ENCODE measurements around the gene ZMYM4.

The ZMYM4 gene

DNA sequence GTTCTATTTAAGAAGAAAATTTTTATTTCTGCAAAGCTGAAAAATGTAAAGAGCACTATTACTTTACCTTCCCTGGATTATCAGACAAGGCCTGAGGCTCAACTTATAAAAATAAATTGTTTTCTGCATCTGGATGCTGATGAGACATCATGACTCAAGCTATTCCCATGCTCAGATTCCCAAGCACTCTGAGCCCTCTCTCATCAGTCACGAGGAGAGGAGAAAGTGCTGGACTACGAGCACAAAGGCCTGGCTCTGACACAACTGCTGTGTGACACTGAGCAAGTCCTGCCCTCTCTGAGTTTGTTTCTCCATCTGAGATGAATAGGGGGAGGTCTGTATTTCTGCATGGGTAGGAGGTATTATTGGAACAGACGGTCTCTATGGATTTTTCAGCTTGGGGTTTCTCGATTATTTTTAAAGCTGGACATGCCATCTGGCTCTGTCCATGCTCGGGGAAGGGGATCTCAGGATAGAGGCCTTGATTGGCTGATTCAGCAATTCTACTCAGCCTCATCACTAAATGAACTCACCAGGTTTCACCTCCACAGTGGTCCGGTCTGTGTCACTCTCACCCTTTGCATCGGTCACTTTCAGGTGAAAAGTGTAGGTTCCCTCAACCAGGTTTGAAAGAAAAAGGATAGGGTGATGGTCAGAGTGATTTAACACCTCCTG lies 181.0 kb downstream of the ZMYM4 start:
- H3K4me3 ChIP-seq, result no peak overlapping the region
- TF ChIP-seq FOXP2 (optimal IDR thresholded peaks at IDR 0.05; ENCODE audit: control extremely low read depth, extremely low read length, insufficient read depth) (no peak), EZH2 (IDR thresholded peaks at IDR 0.05) (no peak), POLR2AphosphoS5 (IDR thresholded peaks at IDR 0.05; ENCODE audit: borderline replicate concordance, low read depth, low read length) (no peak)
- H3K27ac ChIP-seq, result no peak overlapping the region
- H3K36me3 ChIP-seq (ENCODE audit: insufficient read depth, low read length), result peaks cover 7% of the 10 kb centered on the region; the same call in 1 of the 2 replicates
- no peak overlapping the region for H3K9ac ChIP-seq (ENCODE audit: insufficient read length)
- DNase-seq (ENCODE audit: low read depth, low spot score), result no peak
- H3K9me3 ChIP-seq (ENCODE audit: low read depth, low read length), result no peaks in the 10 kb centered on the region

DNA sequence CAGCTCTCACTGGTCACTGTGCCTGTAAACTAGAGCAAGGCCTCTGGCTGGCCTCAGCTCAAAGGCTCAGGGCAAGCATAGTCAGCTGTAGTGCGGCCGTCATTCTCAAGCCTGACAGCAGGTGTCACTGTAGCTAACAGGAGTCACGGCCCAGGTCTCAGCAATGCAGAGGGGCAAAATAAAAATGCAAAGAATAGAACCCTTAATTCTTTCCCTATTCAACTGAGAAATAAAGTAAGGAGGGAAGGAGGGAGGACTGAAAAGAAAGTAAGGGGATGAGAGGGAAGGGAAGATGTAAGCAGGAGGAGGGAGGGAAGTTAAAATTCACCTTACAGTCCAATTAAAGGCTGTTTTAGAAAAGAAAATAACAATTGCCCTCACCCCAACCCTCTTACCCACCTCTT lies 182.6 kb downstream of the ZMYM4 start:
- Histone ChIP-seq H3K9me3 (ENCODE audit: low read depth, low read length) (no peaks in the 10 kb centered on the region), H3K9ac (ENCODE audit: insufficient read length) (no peak overlapping the region), H3K4me3 (no peak overlapping the region; the same call in 1 of the 2 replicates), H3K27ac (peak overlapping the region; percentile 94), H3K36me3 (ENCODE audit: insufficient read depth, low read length) (peaks cover 7% of the 10 kb centered on the region; the same call in 1 of the 2 replicates)
- DNase-seq (ENCODE audit: low read depth, low spot score), result no peak
- no peak for TF ChIP-seq EZH2 (IDR thresholded peaks at IDR 0.05)
- TF ChIP-seq POLR2AphosphoS5 (IDR thresholded peaks at IDR 0.05; ENCODE audit: borderline replicate concordance, low read depth, low read length), result no peak
- no peak for TF ChIP-seq FOXP2 (optimal IDR thresholded peaks at IDR 0.05; ENCODE audit: control extremely low read depth, extremely low read length, insufficient read depth)

DNA sequence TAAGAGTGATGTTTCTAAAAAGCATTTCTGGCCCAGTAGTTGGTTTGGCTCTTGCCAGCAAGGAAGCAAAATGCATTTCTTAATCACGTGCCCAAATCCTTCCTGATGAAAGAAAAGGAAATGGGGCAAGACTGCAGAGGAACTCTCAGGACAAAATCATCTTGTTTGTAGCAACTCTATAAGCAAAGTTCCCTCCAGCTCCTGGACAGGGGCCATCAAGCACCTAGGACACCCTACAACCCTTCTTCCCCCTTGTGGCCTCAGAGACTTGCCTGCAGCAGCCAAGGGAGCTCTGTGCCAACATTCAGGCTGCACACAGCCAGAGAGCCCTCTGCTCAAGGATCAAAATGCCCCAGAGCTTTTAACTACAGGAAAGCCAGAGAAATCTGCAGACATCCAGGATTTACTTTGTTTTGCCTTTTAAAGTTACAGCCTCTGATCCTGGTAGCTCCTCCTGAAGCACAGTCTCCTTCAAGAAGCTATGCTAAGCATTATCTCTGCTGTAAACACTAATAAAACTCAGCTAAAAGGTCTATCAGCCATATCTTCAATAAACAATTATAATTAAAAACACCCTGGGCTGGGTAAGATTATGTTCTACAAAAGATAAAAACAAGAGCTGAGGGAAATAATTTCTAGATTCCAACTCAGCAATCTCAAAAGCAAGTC lies 183.7 kb downstream of the ZMYM4 start:
- H3K9me3 ChIP-seq (ENCODE audit: low read depth, low read length), result no peaks in the 10 kb centered on the region
- H3K9ac ChIP-seq (ENCODE audit: insufficient read length), result peak overlapping the region; percentile 4
- DNase-seq (ENCODE audit: low read depth, low spot score), result peak; percentile 58
- peaks cover 7% of the 10 kb centered on the region; the same call in 1 of the 2 replicates for H3K36me3 ChIP-seq (ENCODE audit: insufficient read depth, low read length)
- TF ChIP-seq POLR2AphosphoS5 (IDR thresholded peaks at IDR 0.05; ENCODE audit: borderline replicate concordance, low read depth, low read length), result no peak
- no peak for TF ChIP-seq FOXP2 (optimal IDR thresholded peaks at IDR 0.05; ENCODE audit: control extremely low read depth, extremely low read length, insufficient read depth)
- TF ChIP-seq EZH2 (IDR thresholded peaks at IDR 0.05), result no peak
- peak overlapping the region; percentile 42 for H3K4me3 ChIP-seq
- peak overlapping the region; percentile 94 for H3K27ac ChIP-seq

DNA sequence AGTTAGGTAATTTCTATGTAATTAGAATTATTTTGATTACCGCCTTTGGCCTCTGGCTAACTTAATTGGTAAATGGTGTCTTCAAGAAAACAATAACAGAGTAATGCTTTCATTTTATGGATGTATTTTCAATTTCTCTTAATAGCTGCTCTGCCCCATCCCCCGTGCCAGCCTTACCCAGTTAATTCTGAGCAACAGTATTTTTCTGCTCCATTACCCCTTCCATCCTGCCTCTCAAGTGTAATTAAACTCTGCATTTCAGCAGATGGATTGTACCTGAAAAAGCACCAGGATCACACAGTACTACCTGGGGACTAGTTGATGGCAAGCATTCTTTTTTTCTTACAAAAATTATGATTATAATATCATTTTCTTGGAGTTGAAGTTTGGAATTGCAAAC lies 184.5 kb downstream of the ZMYM4 start:
- peaks cover 7% of the 10 kb centered on the region; the same call in 1 of the 2 replicates for H3K36me3 ChIP-seq (ENCODE audit: insufficient read depth, low read length)
- no peak for DNase-seq (ENCODE audit: low read depth, low spot score)
- no peaks in the 10 kb centered on the region for H3K9me3 ChIP-seq (ENCODE audit: low read depth, low read length)
- TF ChIP-seq EZH2 (IDR thresholded peaks at IDR 0.05) (no peak), FOXP2 (optimal IDR thresholded peaks at IDR 0.05; ENCODE audit: control extremely low read depth, extremely low read length, insufficient read depth) (no peak), POLR2AphosphoS5 (IDR thresholded peaks at IDR 0.05; ENCODE audit: borderline replicate concordance, low read depth, low read length) (no peak)
- H3K4me3 ChIP-seq, result peak overlapping the region; percentile 42
- no peak overlapping the region for H3K9ac ChIP-seq (ENCODE audit: insufficient read length)
- H3K27ac ChIP-seq, result peak overlapping the region; percentile 94

DNA sequence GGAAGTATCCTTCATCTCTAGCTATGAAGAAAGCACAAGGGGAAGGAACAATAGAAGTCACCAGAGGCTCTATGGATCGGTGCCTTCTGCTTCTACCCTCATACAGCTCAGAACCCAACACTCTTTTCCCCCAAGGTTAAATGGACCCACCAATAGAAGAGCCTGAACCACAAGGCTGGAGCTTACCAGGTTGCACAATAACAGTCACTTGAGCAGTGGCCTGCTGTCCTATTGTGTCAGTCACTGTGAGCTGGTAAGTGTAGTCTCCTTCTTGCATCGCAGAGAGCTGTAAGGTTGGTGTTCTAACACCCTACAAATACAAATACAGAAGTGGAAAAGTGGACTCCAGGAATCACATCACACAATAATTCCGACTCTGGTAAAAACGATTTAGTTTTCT lies 185.7 kb downstream of the ZMYM4 start:
- peaks cover 7% of the 10 kb centered on the region; the same call in 1 of the 2 replicates for H3K36me3 ChIP-seq (ENCODE audit: insufficient read depth, low read length)
- H3K9ac ChIP-seq (ENCODE audit: insufficient read length), result no peak overlapping the region
- DNase-seq (ENCODE audit: low read depth, low spot score), result no peak
- no peak overlapping the region for H3K4me3 ChIP-seq
- TF ChIP-seq EZH2 (IDR thresholded peaks at IDR 0.05), result no peak
- no peak for TF ChIP-seq FOXP2 (optimal IDR thresholded peaks at IDR 0.05; ENCODE audit: control extremely low read depth, extremely low read length, insufficient read depth)
- no peak for TF ChIP-seq POLR2AphosphoS5 (IDR thresholded peaks at IDR 0.05; ENCODE audit: borderline replicate concordance, low read depth, low read length)
- H3K9me3 ChIP-seq (ENCODE audit: low read depth, low read length), result no peaks in the 10 kb centered on the region
- no peak overlapping the region for H3K27ac ChIP-seq

DNA sequence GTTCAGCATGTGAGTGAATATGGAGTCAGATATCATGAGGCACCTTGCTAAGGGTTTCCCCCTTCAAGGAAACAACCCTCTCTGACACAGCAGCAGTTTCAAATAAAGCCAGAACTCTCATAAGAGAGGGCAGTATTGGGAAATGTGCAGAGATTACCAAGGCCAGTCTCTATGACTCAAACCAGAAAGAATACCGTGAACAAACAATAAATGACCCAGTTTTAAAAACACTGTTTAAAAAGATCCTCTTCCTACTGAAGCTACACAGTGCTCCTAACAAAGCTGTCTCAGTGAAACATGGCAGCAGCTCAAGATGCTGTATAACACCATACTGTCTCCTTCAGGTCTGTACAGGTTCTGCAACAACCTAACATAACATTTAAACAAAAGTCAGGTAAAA lies 186.1 kb downstream of the ZMYM4 start:
- Histone ChIP-seq H3K9ac (ENCODE audit: insufficient read length) (no peak overlapping the region), H3K27ac (no peak overlapping the region), H3K4me3 (no peak overlapping the region), H3K36me3 (ENCODE audit: insufficient read depth, low read length) (peaks cover 7% of the 10 kb centered on the region; the same call in 1 of the 2 replicates), H3K9me3 (ENCODE audit: low read depth, low read length) (no peaks in the 10 kb centered on the region)
- no peak for DNase-seq (ENCODE audit: low read depth, low spot score)
- TF ChIP-seq FOXP2 (optimal IDR thresholded peaks at IDR 0.05; ENCODE audit: control extremely low read depth, extremely low read length, insufficient read depth) (no peak), POLR2AphosphoS5 (IDR thresholded peaks at IDR 0.05; ENCODE audit: borderline replicate concordance, low read depth, low read length) (no peak), EZH2 (IDR thresholded peaks at IDR 0.05) (no peak)

DNA sequence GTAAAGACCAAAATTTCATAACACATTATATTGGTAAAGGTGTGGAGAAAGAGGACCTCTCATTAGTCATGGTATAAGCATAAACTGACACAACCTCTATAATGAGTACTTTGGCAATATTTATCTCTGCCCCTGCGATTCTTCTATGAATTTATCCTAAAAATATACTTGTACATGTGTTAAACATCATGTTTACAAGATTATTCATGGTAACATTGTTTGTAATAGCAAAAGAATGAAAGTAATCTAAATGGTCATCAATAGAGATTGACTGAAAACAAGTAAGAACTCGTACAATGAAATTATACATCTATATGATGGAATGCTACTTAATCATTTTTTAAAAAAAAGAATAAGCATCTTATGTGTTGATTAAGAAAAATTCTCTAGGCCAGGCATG lies 192.3 kb downstream of the ZMYM4 start:
- DNase-seq (ENCODE audit: low read depth, low spot score), result no peak
- Histone ChIP-seq H3K9me3 (ENCODE audit: low read depth, low read length) (no peaks in the 10 kb centered on the region), H3K36me3 (ENCODE audit: insufficient read depth, low read length) (peaks cover 24% of the 10 kb centered on the region; the same call in 1 of the 2 replicates), H3K27ac (no peak overlapping the region), H3K9ac (ENCODE audit: insufficient read length) (no peak overlapping the region), H3K4me3 (no peak overlapping the region)
- TF ChIP-seq POLR2AphosphoS5 (IDR thresholded peaks at IDR 0.05; ENCODE audit: borderline replicate concordance, low read depth, low read length) (no peak), EZH2 (IDR thresholded peaks at IDR 0.05) (no peak), FOXP2 (optimal IDR thresholded peaks at IDR 0.05; ENCODE audit: control extremely low read depth, extremely low read length, insufficient read depth) (no peak)

DNA sequence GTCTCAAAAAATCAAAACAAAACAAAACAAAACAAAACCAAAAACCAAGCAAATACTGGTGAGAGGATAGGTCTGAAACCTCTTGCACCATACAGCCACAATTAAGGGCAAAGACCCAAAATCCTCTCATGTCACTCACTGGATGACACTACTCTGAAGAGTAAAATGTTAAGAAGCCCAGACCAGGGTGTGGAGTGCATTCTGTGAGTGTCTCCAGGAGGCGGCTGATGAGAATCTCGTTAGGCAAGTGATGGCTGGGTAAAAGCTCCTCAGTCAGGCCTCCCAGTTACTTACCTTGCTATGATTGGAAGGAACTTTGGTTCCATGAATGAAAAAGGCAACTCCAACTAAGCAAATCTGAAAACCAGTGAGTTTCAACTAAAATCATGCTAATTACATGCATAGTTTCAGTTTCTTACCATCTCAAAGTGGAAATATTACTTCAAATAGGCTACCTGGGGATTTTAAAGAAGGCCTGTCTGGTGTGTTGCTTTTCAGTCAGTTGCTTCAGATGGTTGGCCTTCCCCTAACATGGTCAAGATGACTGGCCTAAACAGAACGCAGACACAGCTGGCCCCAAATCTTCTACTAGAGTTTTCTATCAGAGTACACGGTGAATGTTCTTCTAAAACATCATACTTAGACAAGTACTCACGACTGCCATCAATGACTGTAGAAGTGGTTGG lies 193.6 kb downstream of the ZMYM4 start:
- Histone ChIP-seq H3K4me3 (no peak overlapping the region), H3K9ac (ENCODE audit: insufficient read length) (no peak overlapping the region), H3K27ac (no peak overlapping the region), H3K36me3 (ENCODE audit: insufficient read depth, low read length) (peaks cover 31% of the 10 kb centered on the region; the same call in 1 of the 2 replicates), H3K9me3 (ENCODE audit: low read depth, low read length) (no peaks in the 10 kb centered on the region)
- no peak for DNase-seq (ENCODE audit: low read depth, low spot score)
- TF ChIP-seq FOXP2 (optimal IDR thresholded peaks at IDR 0.05; ENCODE audit: control extremely low read depth, extremely low read length, insufficient read depth) (no peak), EZH2 (IDR thresholded peaks at IDR 0.05) (no peak), POLR2AphosphoS5 (IDR thresholded peaks at IDR 0.05; ENCODE audit: borderline replicate concordance, low read depth, low read length) (no peak)

All from SK-N-MC (cell line).